NCI-H748 (cell line): ENCODE data around the gene GALK2.
"Not testable (repeated sequence)": the region's sequence is repeated elsewhere in the genome, so short reads cannot be mapped to it uniquely, and the experiment has no call there.

Experiments
- DNase-seq: peaks from one replicate; lab custom pipeline; 2025; ENCODE audit not compliant: unreplicated experiment; lab: John Stamatoyannopoulos, UW

GALK2 gene

DNA sequence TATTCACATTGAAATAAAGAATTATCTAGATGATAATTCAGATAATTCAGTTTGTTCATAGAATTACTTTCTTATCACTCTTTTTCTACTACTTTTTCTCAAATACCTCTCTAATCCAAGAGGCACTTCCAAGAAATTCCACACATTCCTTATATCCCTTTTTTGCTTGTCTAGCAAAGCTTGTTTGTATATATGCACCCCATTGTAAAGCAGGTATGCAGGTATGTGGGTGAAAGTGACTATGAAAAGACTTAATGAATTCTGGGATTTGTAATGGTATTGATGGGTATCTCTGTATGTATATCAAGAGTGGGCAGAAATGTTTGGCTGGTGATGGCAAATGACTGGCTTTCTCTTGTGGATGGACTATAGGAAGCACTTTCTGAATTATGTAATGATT, 158.9 kb downstream of the GALK2 start:
- DNase-seq, result no peak

DNA sequence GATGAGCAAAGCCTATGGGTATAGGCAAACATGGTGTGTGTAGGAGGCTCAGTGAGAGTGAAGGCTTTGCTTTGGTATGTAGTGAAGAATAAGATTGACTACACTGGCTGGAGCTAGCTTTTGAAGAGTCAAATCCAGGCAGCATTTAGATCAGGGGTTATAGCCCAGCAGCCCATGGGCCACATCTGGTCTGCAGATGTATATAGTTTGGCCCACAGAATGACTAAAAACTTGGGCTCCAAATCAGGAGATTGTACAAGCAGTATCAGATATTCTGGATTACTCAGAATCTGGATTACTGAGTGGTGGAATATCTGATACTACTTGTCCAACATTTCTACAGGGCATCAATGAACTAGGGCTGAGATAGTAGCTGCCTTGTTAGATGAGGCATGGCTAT, 160.1 kb downstream of the GALK2 start:
- DNase-seq, result no peak

DNA sequence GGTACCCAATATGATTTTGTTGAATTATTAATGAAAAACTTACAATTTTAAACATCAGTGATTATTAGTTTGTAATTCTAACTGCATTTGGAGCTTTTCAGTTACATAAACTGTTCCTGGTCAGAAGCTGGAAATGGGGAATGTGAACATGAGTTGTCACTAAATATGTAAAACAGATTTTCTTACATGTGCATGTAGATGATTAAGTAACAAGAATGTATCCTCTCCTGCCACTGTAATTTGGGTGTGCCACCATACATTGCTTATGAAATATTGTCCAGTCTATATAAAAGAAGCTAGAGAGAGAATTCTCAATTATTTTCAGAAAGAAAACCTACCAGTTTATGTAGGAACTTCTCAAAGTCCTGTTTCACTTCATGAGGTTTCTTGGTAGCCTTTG, 161.4 kb downstream of the GALK2 start:
- DNase-seq, result no peak

DNA sequence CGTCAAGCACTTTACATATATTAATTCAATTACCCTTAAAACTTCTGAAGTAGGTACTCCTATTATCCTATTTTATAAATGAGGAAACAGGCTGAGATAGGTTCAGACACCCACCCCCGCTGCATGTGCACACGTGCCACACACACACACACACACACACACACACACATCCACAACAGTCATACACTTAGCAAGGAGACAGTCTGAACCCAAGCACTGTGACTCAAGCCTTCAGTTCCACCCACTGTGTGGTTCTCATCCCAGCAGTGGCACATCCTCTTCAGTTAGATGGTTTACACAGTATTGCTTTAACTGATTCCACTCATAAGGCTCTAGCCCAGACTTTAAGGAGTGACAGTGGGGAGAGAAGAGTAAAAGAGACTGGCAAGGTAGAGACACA, 161.9 kb downstream of the GALK2 start:
- no peak for DNase-seq

DNA sequence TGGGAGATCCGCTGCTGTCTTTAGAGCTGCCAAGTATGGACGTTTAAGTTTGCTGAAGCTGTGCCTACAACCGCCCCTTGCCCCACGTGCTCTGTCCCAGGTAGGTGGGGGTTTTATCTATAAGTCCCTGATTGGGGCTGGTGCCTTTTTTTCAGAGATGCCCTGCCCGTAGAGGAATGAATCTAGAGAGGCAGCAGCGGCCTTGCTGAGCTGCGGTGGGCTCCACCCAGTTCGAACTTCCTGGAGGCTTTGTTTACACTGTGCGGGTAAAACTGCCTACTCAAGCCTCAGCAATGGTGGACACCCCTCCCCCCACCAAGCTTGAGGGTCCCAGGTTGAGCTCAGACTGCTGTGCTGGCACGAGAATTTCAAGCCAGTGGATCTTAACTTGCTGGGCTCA, 169.6 kb downstream of the GALK2 start:
- no peak for DNase-seq

DNA sequence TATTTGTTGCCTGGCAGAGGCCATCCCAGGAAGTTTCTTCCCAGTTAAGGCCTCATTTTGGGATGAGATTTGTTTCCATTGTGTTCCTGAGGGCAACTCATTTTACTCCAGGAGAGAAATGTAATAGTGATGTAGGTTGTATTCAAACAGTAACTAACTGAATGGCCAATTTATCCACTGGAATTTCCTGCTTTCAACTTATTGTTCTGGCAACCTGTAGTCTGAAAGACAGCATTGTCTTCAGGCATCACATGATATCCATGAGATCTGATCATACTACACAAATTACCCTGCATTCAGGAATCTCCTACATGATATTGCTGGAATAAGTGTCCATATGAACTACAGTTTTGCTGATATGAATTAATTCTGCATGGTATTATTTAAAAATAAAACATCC, 173.5 kb downstream of the GALK2 start:
- DNase-seq, result no peak

DNA sequence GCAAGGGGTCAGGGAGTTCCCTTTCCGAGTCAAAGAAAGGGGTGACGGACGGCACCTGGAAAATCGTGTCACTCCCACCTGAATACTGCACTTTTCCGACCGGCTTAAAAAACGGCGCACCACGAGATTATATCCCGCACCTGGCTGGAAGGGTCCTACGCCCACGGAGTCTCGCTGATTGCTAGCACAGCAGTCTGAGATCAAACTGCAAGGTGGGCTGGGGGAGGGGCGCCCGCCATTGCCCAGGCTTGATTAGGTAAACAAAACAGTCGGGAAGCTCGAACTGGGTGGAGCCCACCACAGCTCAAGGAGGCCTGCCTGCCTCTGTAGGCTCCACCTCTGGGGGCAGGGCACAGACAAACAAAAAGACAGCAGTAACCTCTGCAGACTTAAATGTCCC, 184.4 kb downstream of the GALK2 start:
- DNase-seq, result not testable (repeated sequence)

DNA sequence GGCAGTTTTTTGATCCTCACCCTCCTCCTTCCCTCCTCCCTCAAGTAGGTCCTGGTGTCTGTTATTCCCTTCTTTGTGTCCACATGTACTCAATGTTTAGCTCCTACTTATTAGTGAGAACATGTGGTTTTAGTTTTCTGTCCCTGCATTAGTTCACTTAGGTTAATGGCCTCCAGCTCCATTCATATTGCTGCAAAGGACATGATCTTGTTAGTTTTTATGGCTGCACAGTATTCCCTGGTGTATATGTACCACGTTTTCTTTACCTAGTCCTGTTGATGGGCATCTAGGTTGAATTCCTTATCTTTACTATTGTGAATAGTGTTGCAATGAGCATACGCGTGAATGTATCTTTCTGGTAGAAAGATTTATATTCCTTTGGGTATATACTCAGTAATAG, 191.3 kb downstream of the GALK2 start:
- no peak for DNase-seq

DNA sequence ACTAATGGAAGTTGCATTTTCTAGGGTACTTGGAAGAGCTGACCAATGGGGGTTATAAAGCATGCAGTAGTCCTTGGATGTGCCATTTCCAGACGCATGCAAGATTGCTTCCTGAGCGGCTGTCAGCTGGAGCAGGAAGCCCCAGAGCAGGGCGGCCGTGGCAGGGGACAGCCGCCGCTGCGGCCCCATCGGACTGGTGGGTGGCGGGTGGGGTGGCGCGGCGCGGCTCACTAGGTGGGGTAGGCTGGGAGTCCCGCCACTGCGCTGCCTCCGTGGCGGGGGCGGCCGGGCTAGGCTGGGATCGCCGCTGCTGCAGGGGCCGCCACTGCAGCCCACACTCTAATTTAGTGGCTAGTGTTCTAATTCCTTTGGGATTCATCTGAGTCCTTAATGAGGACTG, 196.4 kb downstream of the GALK2 start:
- no peak for DNase-seq

DNA sequence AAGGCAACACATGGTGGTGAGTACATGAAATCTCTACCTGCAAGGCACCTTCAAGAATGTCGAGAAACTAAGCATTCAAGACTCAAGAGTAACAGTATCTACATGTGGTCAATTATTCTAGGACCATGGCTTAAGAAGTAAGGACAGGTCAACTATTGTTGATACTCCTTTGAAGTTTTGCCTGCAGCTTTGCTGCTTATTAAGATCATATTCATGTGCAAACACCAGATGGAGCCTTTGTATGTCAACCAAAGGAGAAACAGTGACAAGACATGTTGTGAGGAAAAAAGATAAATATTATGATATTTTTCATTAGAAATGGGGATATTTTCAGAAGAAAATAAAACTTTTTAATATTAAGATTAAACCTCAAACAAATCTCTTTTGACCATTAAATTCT, 200.7 kb downstream of the GALK2 start:
- no peak for DNase-seq

DNA sequence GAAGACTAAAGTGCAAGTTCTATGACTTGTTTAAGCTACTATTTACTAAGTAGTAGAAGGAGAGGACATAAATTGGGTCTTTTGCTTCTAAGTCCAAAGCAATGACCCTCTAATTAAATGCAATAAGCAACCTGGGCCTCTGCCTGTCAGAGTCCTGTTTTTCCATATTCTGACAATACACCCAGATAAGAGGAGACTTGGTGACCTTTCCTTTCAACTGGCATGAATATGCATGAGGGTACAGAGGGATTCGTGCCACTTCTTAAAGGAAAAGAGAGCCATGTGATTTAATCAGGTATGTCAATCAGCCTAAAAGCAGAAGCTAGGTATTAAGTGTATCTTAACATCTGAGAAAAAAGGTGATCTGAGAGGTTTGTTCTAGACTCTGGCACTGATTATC, 202.3 kb downstream of the GALK2 start:
- DNase-seq, result no peak

DNA sequence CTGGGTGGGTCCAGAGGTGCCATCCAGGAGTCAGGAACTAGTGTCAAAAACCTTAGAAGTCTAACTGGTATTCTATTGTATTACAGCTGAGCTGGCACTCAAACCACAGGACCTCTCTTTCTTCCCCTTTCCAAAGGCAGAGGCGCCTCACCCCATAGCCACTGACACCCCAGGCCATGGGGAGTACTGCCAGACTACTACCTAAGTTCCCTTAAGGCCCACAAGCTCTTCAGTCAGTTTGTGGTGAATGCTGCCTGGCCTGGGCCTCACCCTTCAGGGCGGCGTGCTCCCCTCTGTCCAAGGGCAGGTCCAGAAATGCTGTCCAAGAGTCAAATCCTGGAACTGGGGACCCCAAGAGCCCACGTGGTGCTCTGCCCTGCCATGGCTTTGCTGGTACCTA, 209.9 kb downstream of the GALK2 start:
- no peak for DNase-seq

DNA sequence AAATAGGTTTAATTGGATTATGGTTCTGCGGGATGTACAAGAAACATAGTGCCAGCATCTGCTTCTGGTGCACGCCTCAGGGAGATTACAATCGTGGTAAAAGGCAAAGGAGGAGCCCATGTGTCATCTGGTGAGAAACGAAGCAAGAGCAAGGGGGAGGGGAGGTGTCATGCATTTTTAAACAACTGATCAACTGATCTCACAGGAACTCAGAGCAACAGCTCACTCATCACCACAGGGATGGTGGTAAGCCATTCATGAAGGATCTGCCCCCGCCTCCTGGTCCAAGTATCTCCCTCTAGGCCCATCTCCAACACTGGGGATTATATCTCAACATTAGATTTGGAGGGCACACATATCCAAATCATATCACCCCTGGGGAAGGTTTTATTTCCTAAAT, 210.9 kb downstream of the GALK2 start:
- DNase-seq, result no peak
